ENCODE results near the gene LGALS3.

LGALS3 gene

GRCh38 chr14:55121628-55122439, 7.2 kb upstream of the LGALS3 start:
- ATAC-seq, result no peak
- no peak for DNase-seq
- Mint-ChIP-seq H3K4me1 (peaks cover 7% of the 10 kb centered on the region), H3K27ac (no peak overlapping the region), H3K4me3 (no peak overlapping the region), H3K27me3 (peaks cover 4% of the 10 kb centered on the region), H3K36me3 (ENCODE audit: low read depth) (no peaks in the 10 kb centered on the region), H3K9me3 (no peaks in the 10 kb centered on the region)

DNA sequence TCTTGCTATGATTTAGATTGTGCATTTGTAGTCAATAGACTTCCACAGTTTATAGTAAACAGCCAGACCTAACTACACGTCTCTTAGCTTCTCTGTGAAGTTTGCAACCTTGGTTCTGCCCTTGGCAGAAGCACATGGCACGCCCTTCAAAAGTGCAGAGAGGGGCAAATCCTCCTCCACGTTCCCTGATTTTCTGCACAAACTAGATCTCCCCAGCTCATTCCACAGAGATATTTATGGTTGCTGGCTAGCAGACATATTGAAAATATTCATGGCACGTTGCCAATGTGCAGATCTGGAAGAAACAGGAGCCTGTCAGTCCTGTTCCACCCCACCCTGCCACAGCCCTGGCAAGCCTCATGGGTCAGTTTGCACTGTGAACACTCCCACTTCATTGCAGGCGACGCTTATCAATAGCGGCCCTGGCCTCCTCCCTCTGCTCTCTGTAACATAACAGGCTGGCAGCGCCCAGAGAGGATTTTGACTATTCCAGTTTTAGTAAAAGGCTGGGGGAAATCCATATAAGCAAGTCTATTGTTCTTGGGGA, 6.5 kb upstream of the LGALS3 start:
- ATAC-seq, result no peak
- Mint-ChIP-seq H3K4me1 (peaks cover 9% of the 10 kb centered on the region), H3K4me3 (no peak overlapping the region), H3K9me3 (no peaks in the 10 kb centered on the region), H3K36me3 (ENCODE audit: low read depth) (no peaks in the 10 kb centered on the region), H3K27me3 (peaks cover 8% of the 10 kb centered on the region), H3K27ac (no peak overlapping the region)
- DNase-seq, result no peak

DNA sequence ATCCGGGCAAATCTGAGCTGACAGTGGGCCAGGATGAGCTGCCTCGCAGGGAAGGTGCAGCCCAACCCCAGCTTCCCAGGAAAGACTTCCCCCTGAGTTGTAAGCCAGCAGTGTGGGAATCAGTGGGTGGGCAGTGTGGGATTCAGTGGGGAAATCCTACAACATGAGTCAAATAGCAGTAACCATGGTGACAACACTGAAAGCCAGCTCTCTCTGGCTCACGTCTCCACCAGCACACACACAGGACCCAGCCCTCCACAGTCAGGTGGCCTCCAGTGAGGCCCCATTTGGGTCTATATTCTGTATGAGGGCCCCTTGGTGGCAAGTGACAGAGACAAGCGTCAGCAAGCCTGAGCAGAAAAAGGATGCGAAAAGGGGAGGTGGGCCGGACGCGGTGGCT, 6.0 kb upstream of the LGALS3 start:
- Mint-ChIP-seq H3K27me3 (peaks cover 11% of the 10 kb centered on the region), H3K27ac (no peak overlapping the region), H3K4me3 (no peak overlapping the region), H3K36me3 (ENCODE audit: low read depth) (no peaks in the 10 kb centered on the region), H3K9me3 (no peaks in the 10 kb centered on the region), H3K4me1 (peaks cover 7% of the 10 kb centered on the region)
- no peak for ATAC-seq
- no peak for DNase-seq

GRCh38 chr14:55123852-55124639, 5.0 kb upstream of the LGALS3 start:
- Mint-ChIP-seq H3K27ac (no peak overlapping the region), H3K9me3 (no peaks in the 10 kb centered on the region), H3K4me1 (peaks cover 9% of the 10 kb centered on the region), H3K4me3 (no peak overlapping the region), H3K36me3 (ENCODE audit: low read depth) (no peaks in the 10 kb centered on the region), H3K27me3 (peaks cover 18% of the 10 kb centered on the region)
- DNase-seq (no peak), ATAC-seq (no peak)

DNA sequence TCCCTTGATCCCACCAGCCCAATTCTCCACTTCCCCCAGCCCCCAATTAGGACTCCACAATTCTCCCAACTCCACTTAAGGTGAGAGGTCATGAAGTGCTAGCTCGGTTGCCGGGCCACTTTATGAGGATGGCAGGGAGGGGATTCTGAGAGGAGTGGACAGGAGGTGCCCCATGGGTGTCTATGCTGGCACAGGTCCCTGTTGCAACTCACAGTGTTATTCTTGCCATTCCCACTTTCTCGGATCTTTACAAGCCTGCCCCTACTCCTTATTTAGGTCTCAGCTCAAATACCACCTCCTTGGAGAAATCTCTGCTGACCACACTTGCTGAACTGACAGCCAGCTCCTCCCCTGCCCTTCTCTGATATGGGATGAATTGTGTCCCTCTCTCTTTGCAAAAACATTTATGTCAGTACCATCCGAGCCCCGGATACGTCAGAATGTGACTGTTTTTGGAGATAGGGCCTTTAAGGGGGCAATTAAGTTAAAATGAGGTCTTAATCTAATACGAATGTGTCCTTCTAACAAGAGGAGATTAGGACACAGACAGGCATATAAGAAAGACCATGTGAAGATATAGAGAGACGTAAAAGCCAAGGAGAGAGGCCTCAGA, 4.2 kb upstream of the LGALS3 start:
- Mint-ChIP-seq H3K4me3 (no peak overlapping the region), H3K27me3 (peaks cover 19% of the 10 kb centered on the region), H3K36me3 (ENCODE audit: low read depth) (no peaks in the 10 kb centered on the region), H3K9me3 (no peaks in the 10 kb centered on the region), H3K27ac (no peak overlapping the region), H3K4me1 (peaks cover 10% of the 10 kb centered on the region)
- no peak for ATAC-seq
- DNase-seq, result no peak

GRCh38 chr14:55125403-55125802, 3.6 kb upstream of the LGALS3 start:
- DNase-seq (no peak), ATAC-seq (no peak)
- Mint-ChIP-seq H3K9me3 (no peaks in the 10 kb centered on the region), H3K27ac (no peak overlapping the region), H3K4me3 (no peak overlapping the region), H3K36me3 (ENCODE audit: low read depth) (no peaks in the 10 kb centered on the region), H3K4me1 (peaks cover 15% of the 10 kb centered on the region), H3K27me3 (peaks cover 24% of the 10 kb centered on the region)

DNA sequence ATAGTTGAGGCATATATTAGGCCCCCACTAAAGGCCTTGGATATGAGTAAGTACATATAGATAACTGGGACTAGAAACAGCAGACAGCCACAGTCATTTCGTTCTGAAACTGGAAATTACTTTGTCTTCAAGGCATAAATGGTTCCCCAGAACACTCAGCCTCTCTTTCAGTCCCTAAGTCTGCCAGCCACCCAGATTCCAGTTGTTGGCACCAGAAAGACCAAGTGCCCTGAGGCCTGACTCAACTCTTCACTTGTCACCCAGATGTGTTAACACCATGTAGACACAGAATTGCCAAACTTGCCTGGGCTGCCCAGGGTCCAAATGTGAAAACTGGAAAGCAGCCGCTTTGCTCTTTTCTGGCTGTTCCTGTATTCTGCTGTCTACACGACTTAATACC, 3.0 kb upstream of the LGALS3 start:
- no peak overlapping the region for H3K27ac Mint-ChIP-seq
- peaks cover 15% of the 10 kb centered on the region for H3K4me1 Mint-ChIP-seq
- H3K4me3 Mint-ChIP-seq, result no peak overlapping the region
- peaks cover 25% of the 10 kb centered on the region for H3K27me3 Mint-ChIP-seq
- H3K36me3 Mint-ChIP-seq (ENCODE audit: low read depth), result no peaks in the 10 kb centered on the region
- no peaks in the 10 kb centered on the region for H3K9me3 Mint-ChIP-seq
- no peak for DNase-seq
- ATAC-seq, result no peak

DNA sequence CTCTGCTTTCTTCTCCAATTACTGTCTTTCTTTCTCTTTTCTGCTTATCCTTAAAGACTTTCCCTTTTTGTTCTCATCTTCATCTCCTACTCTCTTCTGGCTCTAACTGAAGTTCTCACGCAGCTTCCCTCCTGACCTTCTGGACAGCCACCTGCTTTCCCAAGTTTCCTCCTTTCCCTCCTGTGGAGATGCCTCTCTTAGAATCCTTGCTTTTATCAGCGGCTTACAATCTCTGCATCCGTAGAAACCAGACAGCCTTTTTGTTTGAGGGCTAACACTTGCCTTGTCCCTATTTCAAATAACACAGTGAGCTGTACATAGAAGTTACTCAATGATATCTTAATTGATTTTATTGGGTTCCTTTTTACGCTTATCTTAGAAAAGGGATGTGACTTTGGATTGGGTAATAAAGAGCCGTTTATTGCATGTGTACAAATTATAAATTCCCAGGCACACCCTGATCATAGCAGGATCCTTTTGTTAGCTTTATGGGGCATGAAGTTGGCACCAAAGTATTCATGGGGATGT, 2.1 kb upstream of the LGALS3 start:
- DNase-seq (no peak), ATAC-seq (no peak)
- no peak overlapping the region for H3K4me3 Mint-ChIP-seq
- H3K4me1 Mint-ChIP-seq, result peaks cover 15% of the 10 kb centered on the region
- H3K9me3 Mint-ChIP-seq, result no peaks in the 10 kb centered on the region
- H3K27me3 Mint-ChIP-seq, result peaks cover 32% of the 10 kb centered on the region
- no peak overlapping the region for H3K27ac Mint-ChIP-seq
- no peaks in the 10 kb centered on the region for H3K36me3 Mint-ChIP-seq (ENCODE audit: low read depth)

DNA sequence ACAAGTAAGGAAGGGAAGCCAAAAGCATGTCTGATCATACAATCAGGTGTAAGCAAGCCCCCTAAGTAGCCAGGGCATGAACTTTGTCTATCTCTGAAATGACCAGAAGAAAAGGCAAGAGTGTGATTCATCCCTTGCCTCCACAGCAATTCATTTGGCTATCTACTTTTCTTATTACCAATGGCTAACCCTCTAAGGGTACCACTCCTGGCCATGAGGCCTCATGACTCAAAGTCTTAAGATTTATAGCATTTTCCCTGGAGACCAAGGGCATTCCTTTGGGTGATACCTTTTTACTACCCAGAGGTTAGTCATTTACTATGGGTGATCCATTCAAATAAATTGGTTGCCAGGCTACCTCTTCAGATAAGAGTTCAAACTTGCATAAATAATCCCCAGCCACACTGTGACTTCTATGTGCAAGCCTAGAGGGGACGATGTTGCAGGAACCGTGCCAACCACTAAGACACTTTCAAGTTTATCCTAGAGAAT, 1.5 kb upstream of the LGALS3 start:
- H3K9me3 Mint-ChIP-seq, result no peaks in the 10 kb centered on the region
- H3K36me3 Mint-ChIP-seq (ENCODE audit: low read depth), result no peaks in the 10 kb centered on the region
- ATAC-seq, result no peak
- no peak overlapping the region for H3K4me3 Mint-ChIP-seq
- peaks cover 15% of the 10 kb centered on the region for H3K4me1 Mint-ChIP-seq
- DNase-seq, result no peak
- H3K27me3 Mint-ChIP-seq, result peaks cover 32% of the 10 kb centered on the region
- no peak overlapping the region for H3K27ac Mint-ChIP-seq

- Mint-ChIP-seq H3K9me3 (no peaks in the 10 kb centered on the region), H3K4me3 (peak overlapping the region; percentile 61), H3K27ac (no peak overlapping the region), H3K36me3 (ENCODE audit: low read depth) (no peaks in the 10 kb centered on the region), H3K27me3 (peaks cover 34% of the 10 kb centered on the region), H3K4me1 (peaks cover 15% of the 10 kb centered on the region)
- ATAC-seq, result no peak
- DNase-seq, result no peak
These were observed 516 bp upstream of the LGALS3 start for GRCh38 chr14:55128386-55129085.

GRCh38 chr14:55129428-55130195, 560 bp downstream of the LGALS3 start:
- ATAC-seq (peak; percentile 73), DNase-seq (peak; percentile 55)
- Mint-ChIP-seq H3K27ac (no peak overlapping the region), H3K4me1 (peaks cover 15% of the 10 kb centered on the region), H3K4me3 (peak overlapping the region; percentile 59), H3K27me3 (peaks cover 32% of the 10 kb centered on the region), H3K36me3 (ENCODE audit: low read depth) (peaks cover 1% of the 10 kb centered on the region), H3K9me3 (no peaks in the 10 kb centered on the region)

DNA sequence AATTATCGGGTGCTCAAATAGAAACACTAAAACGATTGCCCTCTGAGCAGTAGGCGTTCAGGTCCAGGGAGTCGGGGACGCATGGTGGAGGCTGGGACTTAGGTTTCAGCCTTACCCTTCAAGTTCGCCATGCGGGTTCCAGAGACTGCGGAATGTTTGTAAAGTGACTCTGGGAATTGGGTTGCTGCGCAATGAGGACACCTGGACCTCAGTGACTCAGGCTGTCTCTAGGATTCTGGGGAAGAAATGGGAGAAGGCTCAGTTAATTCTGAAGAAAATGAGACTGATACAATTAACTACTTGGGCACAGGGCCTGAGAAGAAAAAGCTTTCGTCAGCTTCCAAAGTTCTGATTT, 1.1 kb downstream of the LGALS3 start:
- Mint-ChIP-seq H3K27me3 (peaks cover 32% of the 10 kb centered on the region), H3K9me3 (no peaks in the 10 kb centered on the region), H3K4me1 (peaks cover 15% of the 10 kb centered on the region), H3K4me3 (peak overlapping the region; percentile 59), H3K27ac (no peak overlapping the region), H3K36me3 (ENCODE audit: low read depth) (peaks cover 1% of the 10 kb centered on the region)
- no peak for ATAC-seq
- DNase-seq, result no peak

DNA sequence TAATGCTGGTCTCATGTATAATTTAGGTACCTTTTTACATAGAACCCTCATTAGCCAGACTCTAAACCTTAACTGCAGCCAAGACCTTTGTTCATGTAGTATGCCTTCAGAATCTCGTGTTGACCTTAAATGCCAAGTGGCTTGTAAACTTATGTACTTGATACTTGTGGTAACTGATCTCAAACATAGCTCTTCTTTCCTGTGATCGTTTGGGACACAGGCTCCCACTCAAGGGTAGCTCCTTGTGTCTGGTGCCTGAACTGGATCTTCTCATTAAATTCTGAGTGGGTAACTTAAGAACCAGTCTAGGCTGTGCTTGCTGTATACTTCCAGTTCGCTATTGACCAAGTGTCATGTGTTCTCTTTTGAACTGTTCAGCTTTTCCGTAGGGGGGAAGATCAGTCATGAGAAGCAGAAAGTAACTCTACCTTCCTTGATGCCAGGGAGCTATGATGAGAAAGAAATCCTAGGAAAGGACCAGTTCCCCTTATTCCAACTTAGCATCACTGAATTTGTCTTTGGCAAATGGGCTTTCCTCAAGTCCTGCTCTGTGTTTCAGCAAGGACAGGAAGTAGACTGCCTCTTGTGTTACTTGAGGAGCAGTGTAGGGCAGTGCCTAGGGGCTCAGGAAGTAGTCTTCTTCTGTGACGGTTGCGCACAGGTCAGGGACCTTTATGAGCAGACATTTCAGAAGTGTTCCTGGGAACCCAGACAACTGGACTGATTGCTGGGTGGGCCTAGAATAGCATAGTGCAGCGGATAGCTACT, 2.5 kb downstream of the LGALS3 start:
- DNase-seq (no peak), ATAC-seq (no peak)
- H3K27ac Mint-ChIP-seq, result no peak overlapping the region
- H3K9me3 Mint-ChIP-seq, result no peaks in the 10 kb centered on the region
- H3K36me3 Mint-ChIP-seq (ENCODE audit: low read depth), result peaks cover 1% of the 10 kb centered on the region
- peaks cover 11% of the 10 kb centered on the region for H3K4me1 Mint-ChIP-seq
- peaks cover 32% of the 10 kb centered on the region for H3K27me3 Mint-ChIP-seq
- H3K4me3 Mint-ChIP-seq, result no peak overlapping the region

Data from activated naive CD8-positive, alpha-beta T cell treated with anti-CD3 and anti-CD28 coated beads, Interleukin-2, amount 50 U/mL, for 24 hours (primary cell).